Right hindlimb (tissue), 1 donor: ENCODE measurements around the gene OSBPL8.

Experiments used
- DNase-seq: peaks from one replicate; pipeline ENCODE4 v3.0.0-alpha.2; 2018

OSBPL8 gene

DNA sequence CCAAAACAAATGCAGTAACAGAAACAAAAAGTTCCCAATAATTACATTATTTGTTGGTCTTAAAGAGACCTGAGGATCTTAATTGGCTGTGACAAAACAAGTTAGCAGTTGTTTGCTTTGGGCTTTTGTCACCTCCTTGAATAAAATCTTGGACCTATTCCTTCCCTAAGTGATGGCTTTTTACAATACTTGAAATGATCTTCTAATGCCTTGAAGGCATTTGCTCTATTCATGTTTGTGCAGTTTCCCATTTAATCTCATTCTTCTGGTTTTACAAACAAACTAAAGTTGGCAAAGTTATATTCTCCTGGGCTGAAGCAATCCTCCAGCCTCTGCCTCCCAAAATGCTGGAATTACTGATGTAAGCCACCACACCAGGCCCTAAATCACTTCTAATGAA, 98.8 kb downstream of the OSBPL8 start:
- no peak for DNase-seq

DNA sequence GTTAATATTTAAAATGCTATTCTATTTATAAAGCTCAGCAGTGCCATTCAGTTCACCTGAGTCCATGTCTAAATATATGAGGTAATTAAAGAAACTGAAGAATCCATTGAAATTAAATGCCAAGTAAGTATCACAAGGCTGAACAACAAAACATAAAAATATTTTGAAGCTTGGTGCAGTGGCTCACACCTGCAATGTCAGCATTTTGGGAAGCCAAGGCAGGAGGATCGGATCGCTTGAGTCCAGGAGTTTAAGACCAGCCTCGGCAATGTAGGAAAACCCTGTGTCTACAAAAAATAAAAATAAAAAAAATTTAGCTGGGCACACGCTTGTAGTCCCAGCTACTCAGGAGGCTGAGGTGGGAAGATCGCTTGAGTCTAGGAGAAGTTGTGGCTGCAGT, 101.8 kb downstream of the OSBPL8 start:
- DNase-seq, result no peak

DNA sequence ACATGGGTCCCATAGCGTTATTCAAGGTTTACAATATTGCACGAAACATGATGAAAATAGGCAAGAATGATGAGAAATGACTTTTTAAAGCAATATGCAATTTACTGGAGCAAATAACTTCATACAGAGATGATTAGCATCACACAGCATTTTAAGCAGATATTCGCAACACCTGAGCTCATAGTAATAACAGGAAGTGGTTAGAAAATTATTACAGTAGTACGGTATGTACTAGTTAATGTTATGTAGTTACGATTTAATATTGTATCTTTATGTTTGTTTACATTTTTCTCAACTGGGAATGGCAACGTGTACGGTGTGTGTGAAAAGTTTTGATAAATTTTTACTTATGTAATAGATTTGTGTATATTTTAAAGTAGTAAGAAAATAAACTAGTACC, 102.6 kb downstream of the OSBPL8 start:
- DNase-seq, result no peak

DNA sequence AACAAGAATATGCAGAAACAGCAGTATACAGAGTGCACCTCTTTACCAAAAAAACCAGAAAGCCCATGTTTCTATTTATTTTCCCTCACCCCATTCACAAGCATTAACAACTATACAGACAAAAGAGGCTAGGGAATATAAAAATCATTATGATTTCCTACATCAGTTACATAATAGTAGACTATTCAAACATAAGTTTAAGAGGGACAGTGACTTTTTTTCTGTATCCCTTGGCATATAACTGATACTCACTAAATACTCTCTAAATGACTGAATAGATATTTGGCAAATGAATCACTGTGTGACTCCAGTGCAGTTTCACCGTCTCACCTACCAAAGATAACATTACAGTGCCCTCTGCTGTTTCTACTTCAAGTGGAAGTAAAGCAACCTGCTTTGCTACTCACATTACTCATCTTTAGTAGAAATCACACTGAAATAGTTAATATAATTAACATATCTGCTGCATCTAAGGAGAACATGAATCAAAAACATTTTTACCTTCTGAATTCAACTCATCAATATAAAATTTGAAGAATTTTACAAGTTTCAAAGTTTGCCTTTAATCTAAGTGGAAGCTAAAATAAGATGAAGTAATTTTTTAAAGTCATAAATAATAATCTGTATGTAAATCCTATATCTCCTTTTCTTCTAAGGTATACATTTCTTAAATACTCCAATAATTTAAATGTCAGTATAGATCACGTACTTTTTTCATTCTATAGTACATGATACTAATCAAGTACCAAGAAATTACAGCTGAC, 103.8 kb downstream of the OSBPL8 start:
- no peak for DNase-seq

DNA sequence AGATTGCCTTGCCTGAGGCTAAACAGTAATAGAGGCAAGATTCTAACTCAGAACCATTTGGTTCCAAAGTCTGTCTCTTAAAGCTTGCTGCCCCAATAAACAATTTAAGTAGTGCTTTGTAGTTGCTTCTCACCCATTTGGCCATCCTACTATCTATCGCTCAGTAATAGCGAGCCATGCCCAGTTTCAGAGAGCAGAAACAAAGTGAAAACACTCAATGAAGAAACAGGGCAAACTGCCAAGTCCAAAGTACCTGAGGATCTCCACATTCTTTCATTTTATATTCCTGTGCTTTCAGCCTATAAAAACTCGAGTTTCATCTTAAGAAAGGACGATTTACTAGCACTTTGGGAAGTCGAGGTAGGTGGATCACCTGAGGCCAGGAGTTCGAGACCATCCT, 108.0 kb downstream of the OSBPL8 start:
- DNase-seq, result no peak

DNA sequence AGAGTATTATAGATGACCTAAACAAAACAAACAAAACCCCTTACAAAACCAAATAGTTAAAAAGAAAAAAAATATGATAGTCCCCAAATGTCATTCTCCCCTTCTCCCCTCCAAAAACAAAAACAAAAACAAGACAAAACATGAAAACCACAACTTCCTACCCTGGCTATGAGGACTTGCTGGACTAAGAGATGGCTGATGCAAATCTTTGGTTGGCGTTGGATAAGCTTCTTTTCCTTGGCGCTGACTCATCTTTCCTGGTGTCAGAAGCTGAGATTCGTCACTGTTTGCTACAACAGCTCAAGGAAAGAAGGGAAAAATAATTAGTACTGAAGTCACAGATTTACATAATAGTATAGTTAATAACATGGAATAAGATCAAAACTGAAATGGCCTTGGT, 108.9 kb downstream of the OSBPL8 start:
- DNase-seq, result no peak

DNA sequence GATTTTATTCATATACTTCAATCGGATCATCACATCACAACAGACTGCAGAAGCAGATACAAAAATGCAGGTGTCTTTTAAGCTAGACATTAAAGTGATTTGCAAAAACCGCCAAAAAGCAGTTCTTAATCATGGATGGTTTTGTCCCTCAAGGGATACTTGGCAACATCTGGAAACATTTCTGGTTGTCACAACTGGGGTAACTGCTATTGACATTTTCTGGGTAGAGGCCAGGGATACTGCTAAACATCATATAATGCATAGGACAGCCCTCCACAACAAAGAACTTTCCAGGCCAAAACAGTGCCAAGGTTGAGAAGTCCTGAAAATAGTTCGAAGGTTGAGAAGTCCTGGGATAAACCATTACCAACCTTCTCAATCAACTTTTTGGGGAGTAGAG, 109.6 kb downstream of the OSBPL8 start:
- DNase-seq, result no peak

DNA sequence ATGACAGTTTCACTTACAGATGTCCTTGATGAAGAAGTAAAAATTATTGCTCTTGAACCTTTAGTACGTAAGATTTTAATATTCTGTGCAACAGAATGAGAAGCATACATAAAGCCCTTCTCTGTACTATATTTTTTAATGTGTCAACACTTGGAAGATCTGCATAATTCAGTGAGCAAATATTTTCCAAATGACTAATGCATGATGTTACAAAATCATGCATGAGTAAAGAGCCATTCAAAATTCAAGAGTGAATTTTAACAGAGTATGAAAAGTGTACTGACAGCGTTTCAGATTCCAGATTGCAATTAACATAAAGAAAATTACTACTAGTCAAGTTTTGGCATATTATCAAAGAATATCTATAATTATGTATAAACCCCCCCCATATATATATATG, 110.0 kb downstream of the OSBPL8 start:
- DNase-seq, result no peak

DNA sequence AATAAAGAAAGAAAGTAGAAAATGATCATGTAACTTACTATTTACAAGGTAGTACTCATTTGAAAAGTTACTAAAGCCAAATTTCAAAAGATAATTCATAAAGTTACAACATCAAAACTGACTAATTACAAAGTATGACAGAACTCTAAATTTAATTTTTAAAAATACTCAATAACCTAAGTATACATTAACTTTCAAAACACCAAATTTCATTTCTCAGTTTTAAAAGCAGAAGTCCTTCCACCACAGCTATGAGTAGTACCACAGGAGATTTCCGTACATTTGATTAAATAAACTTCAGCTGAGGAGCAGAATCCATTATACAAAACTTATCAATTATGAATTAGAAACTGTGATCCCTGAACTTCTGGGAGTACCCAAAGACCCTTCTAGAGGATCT, 110.6 kb downstream of the OSBPL8 start:
- no peak for DNase-seq

DNA sequence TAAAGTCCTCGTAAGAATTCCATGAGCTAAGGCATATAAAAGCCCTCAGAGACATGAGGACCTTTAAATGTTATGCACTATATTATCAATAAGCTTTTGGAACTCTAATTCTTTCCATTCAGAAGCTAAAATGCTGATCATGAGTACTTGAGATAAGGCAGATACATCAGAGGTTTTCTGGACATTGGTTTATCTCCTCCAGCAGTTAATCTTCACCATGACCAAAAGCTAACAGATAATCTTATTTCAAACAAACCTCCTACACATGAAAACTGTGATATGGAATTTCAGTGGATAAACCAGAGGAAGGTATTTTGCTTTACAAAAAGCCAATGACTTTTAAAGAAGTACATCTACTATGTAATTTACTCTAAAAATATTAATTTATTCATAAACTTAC, 113.5 kb downstream of the OSBPL8 start:
- no peak for DNase-seq

DNA sequence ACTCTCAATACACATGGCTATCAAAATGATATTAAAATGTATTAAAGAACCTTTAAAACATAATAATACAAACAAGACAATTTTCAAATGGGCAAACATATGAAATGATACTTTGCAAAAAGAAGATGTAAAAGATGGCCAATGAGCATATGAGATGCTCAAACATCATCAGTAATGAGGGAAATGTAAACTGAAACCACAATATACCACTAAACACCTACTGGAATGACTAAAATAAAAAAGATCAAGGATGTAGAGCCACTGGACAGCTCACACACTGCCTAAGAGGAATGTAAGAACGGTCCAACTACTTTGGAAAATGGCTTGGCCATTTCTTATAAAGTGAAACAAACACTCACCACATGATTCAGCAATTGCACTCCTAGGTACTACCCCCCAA, 114.1 kb downstream of the OSBPL8 start:
- DNase-seq, result no peak

DNA sequence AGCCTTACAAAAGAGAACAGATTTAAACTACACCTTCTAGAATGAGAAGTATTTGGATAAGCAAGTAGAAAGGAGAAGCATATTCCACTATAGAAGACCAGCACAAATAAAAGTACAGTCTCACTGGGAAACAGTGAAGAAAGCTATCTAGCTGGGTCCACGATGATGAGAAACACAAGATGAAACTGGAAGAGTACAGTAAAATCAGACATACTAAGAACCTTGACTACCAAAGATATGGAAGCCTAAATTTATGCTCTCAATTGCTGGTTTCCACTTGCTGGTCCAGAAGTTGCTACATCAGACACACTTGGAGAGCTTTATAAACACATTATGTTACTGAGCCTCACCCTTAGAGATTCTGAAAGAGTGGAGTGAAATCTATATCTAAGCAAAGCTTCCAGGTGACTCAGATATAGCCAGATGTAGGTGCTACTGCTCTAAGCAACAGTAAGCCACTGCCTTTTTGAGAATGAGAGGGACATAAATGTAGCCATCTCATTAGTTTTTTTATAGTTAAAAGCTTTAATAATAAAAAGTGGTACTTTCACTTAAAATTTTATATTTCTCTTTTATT, 115.1 kb downstream of the OSBPL8 start:
- no peak for DNase-seq

DNA sequence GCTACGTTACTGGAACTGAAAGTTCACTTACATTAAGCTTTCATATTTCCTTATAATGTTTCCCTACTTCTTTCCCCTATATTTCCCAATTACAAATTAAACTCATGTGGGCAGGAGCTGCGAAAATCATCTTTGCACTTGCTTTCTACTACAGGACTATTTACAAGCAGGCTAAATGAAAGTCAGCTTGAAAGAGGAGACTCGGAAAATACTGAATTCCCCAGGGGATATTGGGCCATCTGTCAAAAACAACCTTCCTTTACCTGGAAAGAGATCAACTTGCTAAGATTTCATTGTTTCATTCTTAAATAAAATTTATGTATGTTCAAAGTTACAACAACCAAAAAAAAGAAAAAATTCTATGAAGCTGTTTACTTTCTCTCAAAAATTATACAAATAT, 118.6 kb downstream of the OSBPL8 start:
- DNase-seq, result no peak

DNA sequence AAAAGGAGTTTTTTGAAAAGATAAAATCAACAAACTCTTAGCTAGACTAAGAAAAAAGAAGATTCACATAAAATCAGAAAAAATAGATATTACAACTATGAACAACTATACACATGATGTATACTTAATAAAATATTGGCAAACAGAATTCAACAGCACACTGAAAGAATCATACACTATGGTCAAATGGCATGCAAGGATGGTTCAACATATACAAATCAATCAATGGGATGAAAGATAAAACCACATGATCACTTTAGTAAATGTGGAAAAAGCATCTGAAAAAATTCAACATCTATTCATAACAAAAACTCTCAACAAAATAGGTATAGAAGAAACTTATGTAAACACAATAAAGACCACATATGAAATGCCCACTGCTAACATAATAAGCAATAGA, 126.8 kb downstream of the OSBPL8 start:
- DNase-seq, result no peak

DNA sequence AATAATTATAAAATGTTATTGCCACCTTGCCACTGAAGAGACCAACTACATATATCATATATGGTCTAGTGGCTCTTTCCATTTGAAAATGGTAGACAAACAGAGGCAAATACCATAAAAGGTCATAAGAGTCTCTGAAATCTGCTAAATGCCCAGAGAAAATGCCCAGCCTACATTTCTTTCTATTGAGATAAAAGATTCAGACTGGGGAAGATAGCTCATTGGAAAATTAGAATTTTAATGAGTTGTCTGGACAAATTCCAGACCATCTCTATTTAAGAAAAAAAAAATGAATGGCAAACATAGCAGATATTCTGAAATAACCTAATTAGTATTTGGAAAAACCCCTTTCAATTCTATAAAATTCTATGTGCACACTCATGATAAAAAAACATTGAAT, 131.5 kb downstream of the OSBPL8 start:
- DNase-seq, result no peak

DNA sequence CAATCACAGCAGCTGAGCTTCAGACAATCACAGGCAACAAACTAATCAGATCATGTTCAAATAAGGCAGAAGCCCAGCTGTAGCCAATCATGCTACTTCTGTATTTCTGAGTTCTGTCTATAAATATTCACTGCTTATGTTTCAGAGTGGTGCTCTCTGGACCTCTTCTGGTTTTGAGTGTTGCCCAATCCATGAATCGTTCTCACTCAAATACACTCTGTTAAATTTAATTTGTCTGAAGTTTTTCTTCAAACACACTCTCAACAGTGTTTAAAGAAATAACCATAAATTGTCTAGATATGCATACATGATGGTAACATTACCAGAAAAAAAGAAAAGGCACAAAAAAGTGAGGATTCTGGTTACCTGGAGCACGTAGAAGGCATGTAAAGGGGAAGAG, 133.4 kb downstream of the OSBPL8 start:
- DNase-seq, result no peak

DNA sequence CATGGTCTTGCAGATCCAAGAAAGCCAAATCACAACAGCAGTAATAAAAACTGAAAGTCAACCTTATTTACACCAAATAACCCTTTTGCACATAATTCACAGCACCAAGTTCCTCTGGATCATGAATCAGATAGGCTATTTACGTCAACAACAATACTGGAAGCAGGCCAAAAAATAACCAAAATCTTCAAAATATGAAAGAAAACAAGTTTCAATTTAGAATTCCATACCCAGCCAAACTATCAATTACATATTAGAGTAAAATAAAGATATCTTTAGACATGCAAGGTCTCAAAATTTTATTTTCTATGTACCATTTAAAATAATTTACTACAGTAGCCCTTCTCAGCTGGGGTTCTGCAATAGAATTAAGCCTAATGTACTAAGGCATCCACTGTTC, 134.6 kb downstream of the OSBPL8 start:
- DNase-seq, result no peak

DNA sequence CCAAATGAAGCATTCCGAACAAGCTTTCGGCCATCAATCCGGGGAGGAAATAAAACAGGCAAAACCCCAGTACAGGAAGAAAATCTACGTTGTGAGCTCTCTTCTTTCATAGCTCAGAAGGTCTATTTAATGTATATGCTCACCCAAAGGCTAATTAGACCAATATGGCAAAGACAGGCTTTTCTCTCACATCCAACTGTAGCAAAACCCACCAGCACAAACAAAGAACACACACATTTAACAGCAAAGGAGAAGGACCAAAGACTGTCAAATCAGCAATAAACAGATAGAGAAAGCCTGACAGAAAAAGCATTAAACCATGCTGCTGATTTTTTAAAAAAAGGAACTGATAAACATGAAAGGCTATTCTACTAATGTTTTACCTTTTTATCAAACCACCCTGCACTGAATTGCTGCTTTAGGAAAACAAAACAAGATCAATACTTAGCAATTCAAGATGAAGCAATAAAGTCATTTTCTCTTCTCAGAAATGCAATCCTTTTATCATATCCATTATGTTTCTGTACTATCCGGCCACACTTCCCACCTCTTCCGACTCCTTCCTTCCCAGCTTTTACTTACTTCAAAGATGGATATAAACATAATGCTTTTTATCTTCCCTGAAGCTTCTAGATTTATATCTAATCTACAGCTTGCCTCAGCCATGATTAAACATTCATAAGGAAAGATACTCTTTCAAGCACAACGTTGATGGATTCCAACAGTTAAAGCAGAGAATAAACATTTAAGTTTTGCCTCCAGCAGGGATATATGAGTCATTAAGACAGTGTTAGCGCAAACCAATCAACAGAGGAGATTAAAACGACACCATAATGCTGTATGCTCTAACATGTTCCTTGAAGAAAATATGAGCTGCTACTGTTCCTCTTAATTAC, 136.8 kb downstream of the OSBPL8 start:
- no peak for DNase-seq

DNA sequence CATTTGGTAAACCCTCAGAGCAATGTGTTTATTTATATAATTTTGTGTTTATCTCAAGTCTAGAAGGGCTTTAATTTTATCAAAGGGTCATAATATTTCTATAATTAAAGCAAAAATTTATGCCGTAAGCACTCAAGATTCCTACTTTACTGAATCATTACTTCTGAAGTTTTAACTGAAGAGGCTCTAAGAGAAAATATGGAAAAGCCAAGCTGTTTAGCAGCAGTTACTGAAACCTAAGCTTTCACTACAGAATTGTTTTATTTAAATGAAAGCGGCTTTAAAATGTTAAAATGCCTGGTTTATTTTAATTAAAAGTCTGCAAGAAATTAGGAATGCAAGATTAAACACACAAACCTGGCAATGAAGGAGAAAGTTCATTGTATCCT, 137.4 kb downstream of the OSBPL8 start:
- DNase-seq, result no peak

DNA sequence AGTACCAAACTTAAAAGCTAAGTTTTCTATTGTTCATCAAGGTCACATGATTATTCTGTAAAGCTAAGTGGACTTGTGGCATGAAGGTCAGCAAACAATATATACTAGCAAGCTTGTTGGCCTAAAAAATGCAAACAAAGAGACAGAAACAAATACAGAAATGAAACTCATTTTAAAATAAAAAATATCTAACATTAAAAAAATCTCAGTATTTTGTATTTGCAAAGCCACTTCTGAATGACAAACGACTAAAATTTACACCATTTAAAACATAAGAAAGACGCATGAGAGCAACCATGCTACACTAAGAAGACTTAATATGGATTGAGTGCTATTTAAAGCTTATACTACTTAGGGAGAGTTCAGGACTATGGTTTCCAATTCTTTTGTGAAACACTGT, 138.5 kb downstream of the OSBPL8 start:
- DNase-seq, result no peak

DNA sequence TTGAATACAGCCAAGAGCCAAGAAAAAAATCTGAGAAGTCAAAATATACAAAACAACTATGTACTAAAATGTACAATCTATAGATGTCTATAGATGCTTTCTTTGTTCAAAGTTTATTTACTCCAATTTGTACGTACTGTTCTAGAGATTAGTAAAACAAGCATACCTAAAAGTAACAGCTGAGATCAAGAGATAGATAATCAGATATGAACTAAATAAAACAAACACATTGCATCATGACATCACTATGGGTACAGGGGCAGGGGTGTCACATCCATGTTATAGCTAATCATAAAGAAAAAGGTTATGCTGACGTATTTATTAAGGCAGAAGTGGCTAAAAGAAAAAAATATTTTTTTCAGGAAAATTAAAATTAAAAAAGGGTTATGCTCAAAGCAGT, 139.3 kb downstream of the OSBPL8 start:
- no peak for DNase-seq

DNA sequence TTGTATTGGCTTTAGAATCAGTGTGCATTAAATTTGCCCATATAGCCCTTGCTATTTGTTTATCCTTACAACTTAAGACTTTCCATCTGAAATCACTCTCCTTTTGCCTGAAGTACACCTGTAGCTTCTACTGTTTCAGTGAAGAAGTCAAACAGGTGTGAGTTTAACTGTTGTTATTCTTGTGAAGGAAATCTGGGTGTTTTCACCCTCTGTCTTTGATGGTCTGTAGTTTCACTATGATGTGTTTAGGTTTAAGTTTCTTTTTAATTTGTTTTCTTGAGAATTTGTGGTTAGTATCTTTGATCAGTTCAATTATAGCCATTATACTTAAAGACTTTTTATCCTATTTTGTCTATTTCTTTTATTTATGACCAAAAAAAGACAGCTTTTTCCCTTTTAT, 142.5 kb downstream of the OSBPL8 start:
- no peak for DNase-seq

DNA sequence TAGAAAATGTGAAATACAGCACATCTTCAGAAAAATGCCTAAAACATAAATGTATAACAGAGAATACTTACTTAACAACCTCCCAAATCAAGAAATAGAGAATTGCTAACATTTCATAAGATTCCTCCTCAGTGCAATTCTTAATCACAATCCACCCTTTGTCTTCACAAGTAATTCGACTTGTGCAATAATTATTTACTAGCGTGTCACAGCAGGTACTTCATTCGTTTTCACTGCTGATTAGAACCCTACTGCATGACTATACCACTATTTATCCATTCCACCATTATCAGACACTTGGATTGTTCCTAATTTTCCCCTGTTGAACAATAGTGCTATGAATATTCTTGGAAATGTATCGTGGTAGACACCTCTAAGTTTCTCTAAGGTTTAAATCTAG, 146.4 kb downstream of the OSBPL8 start:
- no peak for DNase-seq

DNA sequence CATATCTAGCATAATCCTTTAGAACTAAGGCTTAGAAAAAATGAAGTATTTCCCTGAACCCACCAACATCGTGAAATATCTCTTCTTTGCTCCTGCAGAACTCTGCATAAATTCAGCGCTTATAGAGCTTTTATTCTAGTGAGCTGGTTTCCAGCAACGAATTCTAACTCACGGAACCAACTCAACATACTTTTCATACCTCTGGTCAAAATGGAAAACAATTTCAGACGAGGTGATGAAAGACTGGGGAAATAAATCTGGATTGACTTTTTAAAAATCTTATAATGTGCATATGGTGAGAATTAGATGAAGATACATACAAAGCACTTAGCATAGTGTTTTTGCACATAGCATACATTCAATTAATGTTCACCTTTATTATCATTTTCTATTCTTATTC, 148.8 kb downstream of the OSBPL8 start:
- DNase-seq, result no peak
